Kidney (tissue), 14 donors: ENCODE data around the gene PHLDB1. TPM values are rescaled to one million over a fixed set of nuclear protein-coding genes. Genes with fewer than 3 reads are reported as not detected.

Experiments
- DNase-seq, 5 donors: peaks; one replicate each; pipeline ENCODE4 v3.0.0-alpha.2; 2013 to 2020
- FAIRE-seq: peaks from 2 replicates; lab custom pipeline; 2012; peaks lifted over from hg19 to GRCh38; lab: Jason Lieb, UNC
- H3K27ac ChIP-seq, 2 donors: one replicate each; pipeline ENCODE4 v1.7.0; 2013; ENCODE audit warnings: low read depth in 2 of 2, low read length in 2 of 2, inconsistent platforms in 1 of 2
- H3K27me3 ChIP-seq: one replicate; pipeline ENCODE4 v1.7.1; 2013; ENCODE audit warnings: low read length, inconsistent platforms; ENCODE audit not compliant: control insufficient read depth, insufficient read depth
- H3K36me3 ChIP-seq, 3 donors: one replicate each; pipeline versions ENCODE4 v1.7.0 to v1.7.1; 2013; ENCODE audit warnings: low read length in 3 of 3, control low read depth in 1 of 3, inconsistent platforms in 1 of 3; ENCODE audit not compliant: insufficient read depth in 3 of 3, control insufficient read depth in 2 of 3
- H3K4me1 ChIP-seq, 3 donors: one replicate each; pipeline versions ENCODE4 v1.7.0 to v1.7.1; 2013; ENCODE audit warnings: low read length in 3 of 3, inconsistent platforms in 1 of 3, low read depth in 1 of 3; ENCODE audit not compliant: control insufficient read depth in 2 of 3, insufficient read depth in 2 of 3
- H3K4me3 ChIP-seq, 3 donors: one replicate each; pipeline versions ENCODE4 v1.7.0 to v1.8.1; 2013; ENCODE audit warnings: low read length in 3 of 3, control low read depth in 1 of 3, inconsistent platforms in 1 of 3
- H3K9ac ChIP-seq, 3 donors: one replicate each; pipeline versions ENCODE4 v1.7.0 to v1.7.1; 2013; ENCODE audit warnings: low read length in 3 of 3, control low read depth in 1 of 3, inconsistent platforms in 1 of 3
- H3K9me3 ChIP-seq, 3 donors: one replicate each; pipeline versions ENCODE4 v1.7.0 to v1.7.1; 2013; ENCODE audit warnings: low read length in 3 of 3, control low read depth in 1 of 3, inconsistent platforms in 1 of 3; ENCODE audit not compliant: control insufficient read depth in 2 of 3, insufficient read depth in 1 of 3
- CTCF ChIP-seq: IDR thresholded peaks from 3 replicates; pipeline ENCODE4 v1.5.1; 2012; ENCODE audit warnings: mild to moderate bottlenecking, moderate library complexity, borderline replicate concordance; ENCODE audit not compliant: insufficient read depth; ENCODE audit errors: extremely low read depth
- intact Hi-C: fragments of 100-400 bp; cut with DNase I; formaldehyde crosslinking; loops from one replicate; pipeline ENCODE4 v1.11.1; 2022
- polyA plus RNA-seq: library from polyadenylated mRNA; stranded (reverse); fragments of 350-450 nt; fragmentation: Illumina TruSeq; extraction: RNeasy Lipid Tissue Mini Kit (QIAGEN cat#74804); gene quantifications from one replicate; pipeline ENCODE4 v1.2.3, GENCODE V29; 2014; ENCODE audit warnings: low read depth, low replicate concordance; ENCODE audit not compliant: insufficient read depth
- total RNA-seq: library from RNA; stranded (reverse); fragmentation: NEBNext Ultra II Directional; extraction: Animal tissue kit (Norgen Biotek cat#: 25700); gene quantifications from one replicate; pipeline ENCODE4 v1.2.1, GENCODE V29; 2021
- donor health status: control.
- donor health status: control.
- donor health status: control.
- donor health status: control.
- donor health status: control.
- donor health status: DM: yes; HTN: yes; CAD: no.
- donor health status: Normal renal cell carcinoma (clear cell type).

Gene PHLDB1
- total and polyA plus RNA-seq, 2 donors from 2014 or later: 39.1 to 118 TPM

GRCh38 chr11:118614511-118614910 lies 7.1 kb downstream of the PHLDB1 start:
- Histone ChIP-seq H3K9ac (no peak overlapping the region), H3K9me3 (no peaks in the 10 kb centered on the region), H3K4me3 (no peak overlapping the region), H3K27ac (peak overlapping the region in 1 of 2 donors; percentile 66), H3K4me1 (peaks cover 8 to 58% (median 55%) of the 10 kb centered on the region in 3 donors), H3K27me3 (no peaks in the 10 kb centered on the region), H3K36me3 (peaks cover 3 to 14% (median 8%) of the 10 kb centered on the region in 3 donors)
- intact Hi-C loops: no loop called here
- FAIRE-seq (no peak), DNase-seq (peak in 2 of 5 donors; percentile 44 to 46)
- no peak for TF ChIP-seq CTCF

GRCh38 chr11:118615282-118615975 lies 8.0 kb downstream of the PHLDB1 start:
- Histone ChIP-seq H3K4me1 (peaks cover 11 to 63% (median 59%) of the 10 kb centered on the region in 3 donors), H3K27me3 (no peaks in the 10 kb centered on the region), H3K9me3 (no peaks in the 10 kb centered on the region), H3K4me3 (no peak overlapping the region), H3K9ac (peak overlapping the region in 1 of 3 donors; percentile 1), H3K27ac (peak overlapping the region in 1 of 2 donors; percentile 23), H3K36me3 (peaks cover 3 to 14% (median 8%) of the 10 kb centered on the region in 3 donors)
- FAIRE-seq (no peak), DNase-seq (peak; percentile 53 to 96 (median 93))
- intact Hi-C loops: no loop called here
- no peak for TF ChIP-seq CTCF

- no peak overlapping the region for H3K4me3 ChIP-seq
- H3K27ac ChIP-seq: peak overlapping the region in 1 of 2 donors; percentile 23
- no peak for TF ChIP-seq CTCF
- H3K36me3 ChIP-seq: peaks cover 3 to 14% (median 8%) of the 10 kb centered on the region in 3 donors
- H3K4me1 ChIP-seq: peaks cover 17 to 68% (median 64%) of the 10 kb centered on the region in 3 donors
- no peaks in the 10 kb centered on the region for H3K9me3 ChIP-seq
- intact Hi-C loops: no loop called here
- FAIRE-seq: no peak
- no peaks in the 10 kb centered on the region for H3K27me3 ChIP-seq
- DNase-seq: peak in 4 of 5 donors; percentile 44 to 59 (median 52)
- H3K9ac ChIP-seq: no peak overlapping the region
These were observed 8.6 kb downstream of the PHLDB1 start for GRCh38 chr11:118615976-118616371.
